Uterus (tissue), 2 donors: ENCODE results near the gene THOC6.

Source experiments
- POLR2A ChIP-seq, 2 donors: fragments of 450-650 bp; IDR thresholded peaks; one replicate each; pipeline ENCODE4 v1.6.1; 2016; ENCODE audit warnings: antibody characterized with exemption in 2 of 2, mild to moderate bottlenecking in 1 of 2, moderate library complexity in 1 of 2
- TF ChIP-seq, protein P1 (sequence below), 4 experiments: fragments of 200-600 bp in 2 of 4; fragments of 450-650 bp in 2 of 4; sonication (generic) in 2 of 4; IDR thresholded peaks; one replicate each; pipeline ENCODE4 v1.5.1; 2016 to 2019; ENCODE audit warnings: antibody characterized with exemption in 4 of 4, mild to moderate bottlenecking in 2 of 4, moderate library complexity in 1 of 4

- TF ChIP-seq POLR2A (IDR thresholded peaks at IDR 0.05) = no peak
- TF ChIP-seq, protein P1, sequence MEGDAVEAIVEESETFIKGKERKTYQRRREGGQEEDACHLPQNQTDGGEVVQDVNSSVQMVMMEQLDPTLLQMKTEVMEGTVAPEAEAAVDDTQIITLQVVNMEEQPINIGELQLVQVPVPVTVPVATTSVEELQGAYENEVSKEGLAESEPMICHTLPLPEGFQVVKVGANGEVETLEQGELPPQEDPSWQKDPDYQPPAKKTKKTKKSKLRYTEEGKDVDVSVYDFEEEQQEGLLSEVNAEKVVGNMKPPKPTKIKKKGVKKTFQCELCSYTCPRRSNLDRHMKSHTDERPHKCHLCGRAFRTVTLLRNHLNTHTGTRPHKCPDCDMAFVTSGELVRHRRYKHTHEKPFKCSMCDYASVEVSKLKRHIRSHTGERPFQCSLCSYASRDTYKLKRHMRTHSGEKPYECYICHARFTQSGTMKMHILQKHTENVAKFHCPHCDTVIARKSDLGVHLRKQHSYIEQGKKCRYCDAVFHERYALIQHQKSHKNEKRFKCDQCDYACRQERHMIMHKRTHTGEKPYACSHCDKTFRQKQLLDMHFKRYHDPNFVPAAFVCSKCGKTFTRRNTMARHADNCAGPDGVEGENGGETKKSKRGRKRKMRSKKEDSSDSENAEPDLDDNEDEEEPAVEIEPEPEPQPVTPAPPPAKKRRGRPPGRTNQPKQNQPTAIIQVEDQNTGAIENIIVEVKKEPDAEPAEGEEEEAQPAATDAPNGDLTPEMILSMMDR (IDR thresholded peaks at IDR 0.05) = no peak
Measured at GRCh38 chr16:2999929-3000328, 23.9 kb upstream of the THOC6 start.
